Measurements from ENCODE around the gene MPC2.

Gene MPC2

GRCh38 chr1:167924543-167925231, 12.2 kb downstream of the MPC2 start:
- H3K27ac ChIP-seq (replicated peaks) = no peak overlapping the region
- no peaks in the 10 kb centered on the region for H3K27me3 ChIP-seq (ENCODE audit: insufficient read depth, poor library complexity, severe bottlenecking)
- no peak for DNase-seq (ENCODE audit: low read depth in 1 of 2, low spot score in 1 of 2)
- H3K4me3 ChIP-seq (replicated peaks; ENCODE audit: insufficient read depth, low read length) = no peak overlapping the region
- TF ChIP-seq CTCF (IDR thresholded peaks at IDR 0.05; ENCODE audit: insufficient read depth, low read length) (no peak), REST (IDR thresholded peaks at IDR 0.05; ENCODE audit: insufficient replicate concordance, low read depth) (no peak), POLR2AphosphoS5 (IDR thresholded peaks at IDR 0.05; ENCODE audit: low read depth) (no peak), SPI1 (IDR thresholded peaks at IDR 0.05; ENCODE audit: borderline replicate concordance, low read depth) (no peak), GABPA (IDR thresholded peaks at IDR 0.05; ENCODE audit: low read depth) (no peak)

- Histone ChIP-seq H3K27ac (replicated peaks) (no peak overlapping the region), H3K27me3 (ENCODE audit: insufficient read depth, poor library complexity, severe bottlenecking) (no peaks in the 10 kb centered on the region), H3K4me3 (replicated peaks; ENCODE audit: insufficient read depth, low read length) (no peak overlapping the region)
- no peak for TF ChIP-seq CTCF (IDR thresholded peaks at IDR 0.05; ENCODE audit: insufficient read depth, low read length)
- TF ChIP-seq REST (IDR thresholded peaks at IDR 0.05; ENCODE audit: insufficient replicate concordance, low read depth) = no peak
- no peak for TF ChIP-seq GABPA (IDR thresholded peaks at IDR 0.05; ENCODE audit: low read depth)
- TF ChIP-seq SPI1 (IDR thresholded peaks at IDR 0.05; ENCODE audit: borderline replicate concordance, low read depth) = no peak
- TF ChIP-seq POLR2AphosphoS5 (IDR thresholded peaks at IDR 0.05; ENCODE audit: low read depth) = no peak
- DNase-seq (ENCODE audit: low read depth in 1 of 2, low spot score in 1 of 2) = no peak
Observed at GRCh38 chr1:167924102-167924501, 12.8 kb downstream of the MPC2 start.

- H3K27me3 ChIP-seq (ENCODE audit: insufficient read depth, poor library complexity, severe bottlenecking) = no peaks in the 10 kb centered on the region
- no peak overlapping the region for H3K4me3 ChIP-seq (replicated peaks; ENCODE audit: insufficient read depth, low read length)
- no peak for DNase-seq (ENCODE audit: low read depth in 1 of 2, low spot score in 1 of 2)
- TF ChIP-seq CTCF (IDR thresholded peaks at IDR 0.05; ENCODE audit: insufficient read depth, low read length) = no peak
- no peak for TF ChIP-seq REST (IDR thresholded peaks at IDR 0.05; ENCODE audit: insufficient replicate concordance, low read depth)
- TF ChIP-seq GABPA (IDR thresholded peaks at IDR 0.05; ENCODE audit: low read depth) = no peak
- TF ChIP-seq POLR2AphosphoS5 (IDR thresholded peaks at IDR 0.05; ENCODE audit: low read depth) = no peak
- TF ChIP-seq SPI1 (IDR thresholded peaks at IDR 0.05; ENCODE audit: borderline replicate concordance, low read depth) = no peak
- H3K27ac ChIP-seq (replicated peaks) = no peak overlapping the region
Observed at GRCh38 chr1:167923324-167924056, 13.4 kb downstream of the MPC2 start.
